Choroid plexus epithelial cell (primary cell): ENCODE measurements around the gene TDRD9.
"Not testable (repeated sequence)": the region's sequence is repeated elsewhere in the genome, so short reads cannot be mapped to it uniquely, and the experiment has no call there.

Experiments used
- DNase-seq: peaks from one replicate; pipeline ENCODE4 v3.0.0-alpha.2; 2010; ENCODE audit warnings: low read depth
- H3K4me3 ChIP-seq: 2 replicates; pipeline ENCODE4 v1.5.1; 2011; ENCODE audit warnings: low read depth, mild to moderate bottlenecking, control low read depth, low read length, moderate library complexity
- TF ChIP-seq, protein P1 (sequence below): conservative IDR thresholded peaks from 2 replicates; pipeline ENCODE4 v1.5.1; 2011; ENCODE audit warnings: low read depth, mild to moderate bottlenecking, control low read depth, inconsistent platforms, low read length, moderate library complexity

Gene TDRD9

DNA sequence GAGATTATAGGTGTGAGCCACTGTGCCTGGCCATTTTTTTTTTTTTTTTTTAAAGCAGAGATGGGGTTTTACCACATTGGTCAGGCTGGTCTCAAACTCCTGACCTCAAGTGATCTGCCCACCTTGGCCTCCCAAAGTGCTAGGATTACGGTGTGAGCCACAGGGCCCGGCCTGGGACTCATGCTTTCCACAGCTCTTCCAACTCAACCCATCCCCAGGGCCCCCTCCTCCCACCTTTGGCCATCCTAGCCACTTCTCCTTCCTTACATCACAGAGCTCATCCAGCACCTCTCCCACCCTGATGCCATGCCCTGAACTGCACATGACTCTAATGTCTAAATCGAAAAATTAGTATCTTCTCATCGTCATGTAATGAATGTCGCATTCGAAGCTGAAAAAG lies 12.6 kb upstream of the TDRD9 start:
- H3K4me3 ChIP-seq = no peak overlapping the region
- no peak for DNase-seq
- TF ChIP-seq, protein P1, sequence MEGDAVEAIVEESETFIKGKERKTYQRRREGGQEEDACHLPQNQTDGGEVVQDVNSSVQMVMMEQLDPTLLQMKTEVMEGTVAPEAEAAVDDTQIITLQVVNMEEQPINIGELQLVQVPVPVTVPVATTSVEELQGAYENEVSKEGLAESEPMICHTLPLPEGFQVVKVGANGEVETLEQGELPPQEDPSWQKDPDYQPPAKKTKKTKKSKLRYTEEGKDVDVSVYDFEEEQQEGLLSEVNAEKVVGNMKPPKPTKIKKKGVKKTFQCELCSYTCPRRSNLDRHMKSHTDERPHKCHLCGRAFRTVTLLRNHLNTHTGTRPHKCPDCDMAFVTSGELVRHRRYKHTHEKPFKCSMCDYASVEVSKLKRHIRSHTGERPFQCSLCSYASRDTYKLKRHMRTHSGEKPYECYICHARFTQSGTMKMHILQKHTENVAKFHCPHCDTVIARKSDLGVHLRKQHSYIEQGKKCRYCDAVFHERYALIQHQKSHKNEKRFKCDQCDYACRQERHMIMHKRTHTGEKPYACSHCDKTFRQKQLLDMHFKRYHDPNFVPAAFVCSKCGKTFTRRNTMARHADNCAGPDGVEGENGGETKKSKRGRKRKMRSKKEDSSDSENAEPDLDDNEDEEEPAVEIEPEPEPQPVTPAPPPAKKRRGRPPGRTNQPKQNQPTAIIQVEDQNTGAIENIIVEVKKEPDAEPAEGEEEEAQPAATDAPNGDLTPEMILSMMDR = no peak

DNA sequence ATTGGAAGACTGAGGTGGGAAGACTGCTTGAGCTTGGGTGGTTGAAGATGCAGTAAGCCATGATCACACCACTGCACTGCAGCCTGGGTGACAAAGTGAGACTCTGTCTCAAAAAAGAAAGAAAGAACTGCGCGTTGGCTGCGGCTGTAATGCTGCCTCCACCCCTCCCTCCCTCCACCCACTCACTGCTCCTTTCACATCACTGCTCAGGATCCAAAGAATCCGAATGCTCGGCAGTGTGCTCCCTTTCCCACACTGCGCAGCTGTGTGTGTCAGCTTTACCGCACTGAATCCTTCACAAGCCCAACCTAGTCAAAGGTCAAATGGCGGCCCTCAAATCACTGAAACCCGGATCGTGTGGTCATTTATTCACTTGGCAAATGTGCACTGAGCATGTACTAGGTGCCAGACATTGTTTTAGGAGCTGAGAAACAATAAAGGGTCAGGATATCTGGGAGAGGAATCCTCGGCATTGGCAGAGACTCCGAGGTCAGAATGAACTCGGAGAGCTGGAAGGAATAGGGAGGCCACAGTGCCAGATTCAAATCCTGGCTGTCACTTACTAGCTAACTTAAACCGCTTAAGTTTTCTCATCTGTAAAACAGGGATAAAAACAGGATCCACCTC lies 11.5 kb upstream of the TDRD9 start:
- H3K4me3 ChIP-seq = no peak overlapping the region
- TF ChIP-seq, protein P1 = no peak
- DNase-seq = no peak

DNA sequence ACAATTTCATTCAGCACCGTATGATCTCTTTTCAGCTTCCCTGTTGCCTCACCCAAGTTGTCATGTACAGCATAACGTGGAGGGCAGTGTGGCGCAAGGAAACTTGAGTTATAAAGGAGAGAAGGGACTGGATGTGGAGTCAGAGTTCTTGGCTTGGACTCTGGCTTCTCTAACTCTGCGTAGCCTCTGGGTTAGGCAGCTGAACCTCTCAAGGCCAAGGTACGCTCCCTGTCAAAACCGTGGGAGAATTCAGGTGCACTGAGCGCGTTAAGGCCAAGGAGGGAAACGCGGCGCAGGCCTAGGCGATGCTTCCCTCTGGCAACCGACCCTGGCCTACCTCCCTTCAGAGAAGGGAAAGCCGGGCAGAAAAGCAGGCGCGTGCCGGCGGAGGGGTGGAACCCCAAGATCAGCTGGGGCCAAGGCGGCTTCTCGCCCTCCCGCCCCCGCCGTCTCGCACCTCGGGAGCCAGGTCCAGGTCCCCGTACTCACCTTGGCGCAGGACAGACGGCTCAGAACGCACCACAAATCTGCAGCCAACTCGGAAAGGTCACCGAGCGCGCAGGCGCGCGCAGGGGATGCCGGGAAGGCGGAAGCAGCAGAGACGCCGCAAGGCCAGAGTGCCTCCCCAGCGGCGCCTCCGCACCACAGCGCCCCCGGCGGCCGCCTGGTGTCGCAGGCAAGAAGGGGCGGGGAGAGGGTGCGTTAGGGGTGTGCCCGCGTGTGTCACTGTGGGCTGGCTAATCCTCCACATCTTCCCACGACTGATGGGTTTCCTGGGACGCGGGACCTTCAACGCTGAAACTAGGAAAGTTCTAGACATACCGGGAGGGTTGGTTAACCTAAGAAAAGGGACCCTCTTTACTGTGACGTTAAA lies 7.0 kb upstream of the TDRD9 start:
- peak; percentile 94 for DNase-seq
- TF ChIP-seq, protein P1 = peak; percentile 83
- peak overlapping the region; percentile 69 for H3K4me3 ChIP-seq

DNA sequence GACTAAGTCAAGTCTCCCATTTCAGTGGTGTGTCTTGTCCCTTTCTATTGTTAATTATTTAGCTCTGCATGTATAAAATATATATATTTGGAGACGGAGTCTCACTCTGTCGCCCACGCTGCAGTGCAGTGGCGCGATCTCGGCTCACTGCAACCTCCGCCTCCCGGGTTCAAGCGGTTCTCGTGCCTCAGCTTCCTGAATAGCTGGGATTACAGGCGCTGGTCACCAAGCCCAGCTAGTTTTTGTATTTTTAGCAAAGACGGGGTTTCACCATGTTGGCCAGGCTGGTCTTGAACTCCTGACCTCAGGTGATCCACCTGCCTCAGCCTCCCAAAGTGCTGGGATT lies 6.4 kb upstream of the TDRD9 start:
- H3K4me3 ChIP-seq = peak overlapping the region; percentile 69
- DNase-seq = not testable (repeated sequence)

DNA sequence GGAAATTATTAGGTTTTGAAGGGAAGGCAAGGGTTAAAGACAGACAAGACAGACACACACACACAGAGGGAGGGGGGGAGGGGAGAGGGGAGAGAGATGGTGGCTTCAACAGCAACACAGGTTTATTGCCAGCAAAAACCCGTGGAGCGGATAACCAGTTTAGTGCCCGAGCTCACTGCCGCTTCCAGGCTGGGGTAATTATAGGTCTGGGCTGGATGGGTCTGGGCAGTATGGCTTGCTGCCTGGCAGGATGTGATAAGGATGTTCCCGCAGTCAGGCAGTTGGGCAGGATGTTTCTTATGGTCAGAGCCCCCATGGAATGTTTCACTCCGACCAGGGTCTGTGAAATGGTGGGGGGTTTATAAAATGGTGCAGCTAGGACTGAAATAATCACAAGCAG lies 4.4 kb upstream of the TDRD9 start:
- DNase-seq = no peak
- no peak overlapping the region for H3K4me3 ChIP-seq

DNA sequence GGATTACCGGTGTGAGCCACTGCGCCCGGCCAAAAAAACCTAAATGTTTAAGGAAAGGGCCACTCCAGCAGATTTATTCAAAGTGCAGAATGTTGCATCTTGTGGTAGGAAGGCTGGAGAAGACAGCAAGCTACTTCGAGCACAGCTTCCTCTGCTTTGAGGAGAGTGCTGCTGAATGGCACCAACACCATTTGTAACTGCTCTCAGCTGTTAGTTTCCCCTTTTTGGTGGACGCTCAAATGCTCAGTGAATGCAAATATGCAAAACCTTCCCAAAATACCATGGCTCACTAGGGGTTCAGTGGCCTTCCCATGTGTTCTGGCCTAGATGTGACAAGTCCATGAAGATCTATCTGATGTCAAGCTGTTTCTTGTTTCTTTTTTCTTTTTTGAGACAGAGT lies 2.9 kb upstream of the TDRD9 start:
- TF ChIP-seq, protein P1 = no peak
- H3K4me3 ChIP-seq = no peak overlapping the region
- no peak for DNase-seq

More for the DNA sequence above, 4.4 kb upstream of the TDRD9 start:
- TF ChIP-seq, protein P1 = no peak

DNA sequence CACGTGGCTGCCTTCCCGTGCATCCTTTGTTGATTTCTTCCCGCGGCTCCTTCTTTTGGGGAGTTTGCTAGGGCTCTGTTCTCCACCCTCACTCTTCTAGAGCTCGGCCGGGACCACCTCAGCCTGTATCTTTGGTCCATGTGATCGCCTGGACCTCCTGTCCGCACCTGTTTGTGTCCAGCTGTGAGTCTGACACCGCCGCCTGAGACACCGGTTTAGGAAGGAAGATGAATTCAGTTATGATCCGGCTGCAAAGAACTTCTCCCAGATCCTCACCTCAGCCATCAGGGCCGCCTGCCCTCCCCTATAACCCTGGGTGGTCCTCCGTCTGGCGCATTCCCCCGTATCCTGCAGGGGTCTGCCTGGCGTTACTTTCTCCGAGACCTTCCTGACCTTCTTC lies 690 bp upstream of the TDRD9 start:
- H3K4me3 ChIP-seq = no peak overlapping the region
- TF ChIP-seq, protein P1 = no peak
- DNase-seq = no peak
